PFSK-1 (cell line): ENCODE data around the gene CNTN5.

Experiments used
- FOXP2 ChIP-seq: optimal IDR thresholded peaks from 2 replicates; pipeline ENCODE3; 2011; ENCODE audit warnings: borderline replicate concordance, control low read depth, inconsistent platforms; ENCODE audit not compliant: insufficient read depth; ENCODE audit errors: extremely low read length, extremely low read depth
- POLR2AphosphoS5 ChIP-seq: IDR thresholded peaks from 2 replicates; pipeline ENCODE4 v1.6.1; 2012; ENCODE audit warnings: low read depth, mild to moderate bottlenecking, control low read depth, low read length, moderate library complexity
- REST ChIP-seq, 2 experiments: IDR thresholded peaks; 2 replicates each; pipeline versions ENCODE4 v1.6.1 to v1.8.0; 2011 to 2012; ENCODE audit warnings: low read depth in 2 of 2, low read length in 2 of 2, control low read depth in 1 of 2, inconsistent platforms in 1 of 2, mild to moderate bottlenecking in 1 of 2, moderate library complexity in 1 of 2; ENCODE audit not compliant: insufficient read depth in 1 of 2
- SIN3A ChIP-seq: IDR thresholded peaks from 2 replicates; pipeline ENCODE4 v1.6.1; 2012; ENCODE audit warnings: mild to moderate bottlenecking, low read length, moderate library complexity, borderline replicate concordance; ENCODE audit not compliant: insufficient read depth
- TAF1 ChIP-seq: IDR thresholded peaks from 2 replicates; pipeline ENCODE4 v1.6.1; 2012; ENCODE audit warnings: low read length, control low read depth, borderline replicate concordance; ENCODE audit not compliant: insufficient read depth

CNTN5 gene

GRCh38 chr11:99795999-99796398 is 775.2 kb downstream of the CNTN5 start:
- no peak for TF ChIP-seq TAF1
- no peak for TF ChIP-seq FOXP2
- no peak for TF ChIP-seq POLR2AphosphoS5
- no peak for TF ChIP-seq REST (IDR thresholded peaks at IDR 0.05; ENCODE audit: insufficient read depth in 1 of 2, low read depth in 2 of 2, low read length in 2 of 2)
- no peak for TF ChIP-seq SIN3A

GRCh38 chr11:99803501-99803900 is 782.8 kb downstream of the CNTN5 start:
- TF ChIP-seq POLR2AphosphoS5 (no peak), FOXP2 (no peak), TAF1 (no peak), REST (IDR thresholded peaks at IDR 0.05; ENCODE audit: insufficient read depth in 1 of 2, low read depth in 2 of 2, low read length in 2 of 2) (no peak), SIN3A (no peak)

GRCh38 chr11:99812516-99812915 is 791.8 kb downstream of the CNTN5 start:
- TF ChIP-seq POLR2AphosphoS5 (no peak), TAF1 (no peak), SIN3A (no peak), FOXP2 (no peak), REST (IDR thresholded peaks at IDR 0.05; ENCODE audit: insufficient read depth in 1 of 2, low read depth in 2 of 2, low read length in 2 of 2) (no peak)

GRCh38 chr11:99814021-99814420 is 793.3 kb downstream of the CNTN5 start:
- TF ChIP-seq SIN3A = no peak
- no peak for TF ChIP-seq REST (IDR thresholded peaks at IDR 0.05; ENCODE audit: insufficient read depth in 1 of 2, low read depth in 2 of 2, low read length in 2 of 2)
- TF ChIP-seq FOXP2 = no peak
- TF ChIP-seq POLR2AphosphoS5 = no peak
- no peak for TF ChIP-seq TAF1

- TF ChIP-seq FOXP2 (no peak), REST (IDR thresholded peaks at IDR 0.05; ENCODE audit: insufficient read depth in 1 of 2, low read depth in 2 of 2, low read length in 2 of 2) (no peak), TAF1 (no peak), POLR2AphosphoS5 (no peak), SIN3A (no peak)
Measured at GRCh38 chr11:99814738-99815137, 794.0 kb downstream of the CNTN5 start.
